Endodermal cell (in vitro differentiated cells): ENCODE measurements around the gene CREBBP. TPM values are rescaled to one million over a fixed set of nuclear protein-coding genes. Genes with fewer than 3 reads are reported as not detected.

Source experiments
- DNase-seq: peaks from one replicate; pipeline ENCODE4 v3.0.0-alpha.2; 2017
- H3K27ac ChIP-seq: 2 replicates; pipeline ENCODE4 v1.5.1; 2013; ENCODE audit warnings: mild to moderate bottlenecking, low read depth, low read length, moderate library complexity
- H3K27me3 ChIP-seq: 2 replicates; pipeline ENCODE4 v1.6.1; 2013; ENCODE audit warnings: mild to moderate bottlenecking, low read length, moderate library complexity; ENCODE audit not compliant: insufficient read depth, control insufficient read depth, poor library complexity, severe bottlenecking
- H3K36me3 ChIP-seq: 2 replicates; pipeline ENCODE4 v1.7.0; 2013; ENCODE audit warnings: mild to moderate bottlenecking, low read length, moderate library complexity; ENCODE audit not compliant: control insufficient read depth, insufficient read depth
- H3K4me1 ChIP-seq: one replicate; pipeline ENCODE4 v1.7.0; 2013; ENCODE audit warnings: low read length; ENCODE audit not compliant: control insufficient read depth, insufficient read depth
- H3K4me3 ChIP-seq: 2 replicates; pipeline ENCODE4 v1.5.1; 2013; ENCODE audit warnings: mild to moderate bottlenecking, low read length, moderate library complexity
- H3K9ac ChIP-seq: 2 replicates; pipeline ENCODE4 v1.6.1; 2013; ENCODE audit warnings: mild to moderate bottlenecking, low read length, moderate library complexity; ENCODE audit not compliant: poor library complexity, severe bottlenecking; ENCODE audit errors: extremely low read depth
- H3K9me3 ChIP-seq: 2 replicates; pipeline ENCODE4 v1.6.1; 2013; ENCODE audit warnings: mild to moderate bottlenecking, low read length, moderate library complexity; ENCODE audit not compliant: control insufficient read depth
- H3K27ac Mint-ChIP-seq: 2 replicates; pipeline ENCODE4 v1.8.0; 2020; ENCODE audit warnings: mixed read lengths
- H3K27me3 Mint-ChIP-seq: 2 replicates; pipeline ENCODE4 v1.8.0; 2021; ENCODE audit warnings: mild to moderate bottlenecking, mixed read lengths; ENCODE audit not compliant: insufficient read depth
- H3K36me3 Mint-ChIP-seq: 2 replicates; pipeline ENCODE4 v1.8.0; 2020; ENCODE audit warnings: low read depth, mixed read lengths
- H3K4me1 Mint-ChIP-seq: 2 replicates; pipeline ENCODE4 v1.8.0; 2020; ENCODE audit warnings: mixed read lengths
- H3K4me3 Mint-ChIP-seq: 2 replicates; pipeline ENCODE4 v1.8.0; 2020; ENCODE audit warnings: mild to moderate bottlenecking, moderate library complexity, mixed read lengths
- H3K9me3 Mint-ChIP-seq: 2 replicates; pipeline ENCODE4 v1.8.0; 2020; ENCODE audit warnings: mild to moderate bottlenecking, mixed read lengths
- WGBS, 2 experiments: methylation state at CpG; one replicate each; pipeline versions ENCODE4 v1.1.5 to v1.1.7; 2013; ENCODE audit warnings: missing lambda C conversion rate in 2 of 2, mixed read lengths in 1 of 2; ENCODE audit not compliant: insufficient coverage in 1 of 2, insufficient read length in 1 of 2; 5-methylcytosine and 5-hydroxymethylcytosine counted together
- total RNA-seq, 2 donors: library from RNA; stranded (reverse); fragmentation: NEBNext Ultra II Directional in 1 of 2; extraction: Animal tissue kit (Norgen Biotek cat#: 25700) in 1 of 2; gene quantifications; 2 replicates in 1 of 2; 3 replicates in 1 of 2; pipeline ENCODE4 v1.2.1, GENCODE V29; 2021
- TF ChIP-seq, protein P1 (sequence below): fragments of 200-600 bp; sonication (generic); conservative IDR thresholded peaks from 2 replicates; pipeline ENCODE4 v1.5.0; 2021; ENCODE audit warnings: antibody characterized with exemption, mild to moderate bottlenecking

CREBBP gene
- total RNA-seq, 2 donors from 2014 or later = 71.1 to 103 TPM

DNA sequence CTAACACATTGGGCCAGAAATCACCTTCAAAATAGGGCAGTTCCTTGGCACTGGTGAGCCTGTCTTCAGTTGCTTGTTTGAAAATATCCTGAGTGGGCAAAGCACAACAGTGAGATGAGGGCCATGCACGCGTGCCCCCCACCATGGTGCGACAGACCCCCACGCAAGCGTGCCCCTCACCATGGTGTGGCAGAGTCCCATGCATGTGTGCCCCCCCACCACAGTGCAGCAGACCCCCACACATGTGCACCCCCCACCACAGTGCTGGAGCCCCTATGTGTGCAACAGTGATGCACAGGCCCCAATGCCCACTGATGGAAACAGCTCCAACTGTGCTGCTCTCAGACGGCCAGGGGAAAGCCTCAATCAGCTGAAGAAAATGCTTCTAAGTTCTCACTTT lies 144.4 kb downstream of the CREBBP start:
- Mint-ChIP-seq H3K27me3 (no peaks in the 10 kb centered on the region), H3K36me3 (peaks cover 82% of the 10 kb centered on the region), H3K9me3 (peaks cover 5% of the 10 kb centered on the region), H3K4me3 (no peak overlapping the region), H3K4me1 (peaks cover 28% of the 10 kb centered on the region), H3K27ac (peak overlapping the region; percentile 68)
- 90 to 97% methylated on average over 2 to 4 of the region's 6 CpGs for WGBS, 2 experiments
- Histone ChIP-seq H3K27ac (no peak overlapping the region), H3K27me3 (no peaks in the 10 kb centered on the region), H3K9me3 (no peaks in the 10 kb centered on the region), H3K36me3 (peaks cover 83% of the 10 kb centered on the region), H3K9ac (no peak overlapping the region), H3K4me1 (peaks cover 5% of the 10 kb centered on the region), H3K4me3 (no peak overlapping the region)
- DNase-seq = no peak
- TF ChIP-seq, protein P1, sequence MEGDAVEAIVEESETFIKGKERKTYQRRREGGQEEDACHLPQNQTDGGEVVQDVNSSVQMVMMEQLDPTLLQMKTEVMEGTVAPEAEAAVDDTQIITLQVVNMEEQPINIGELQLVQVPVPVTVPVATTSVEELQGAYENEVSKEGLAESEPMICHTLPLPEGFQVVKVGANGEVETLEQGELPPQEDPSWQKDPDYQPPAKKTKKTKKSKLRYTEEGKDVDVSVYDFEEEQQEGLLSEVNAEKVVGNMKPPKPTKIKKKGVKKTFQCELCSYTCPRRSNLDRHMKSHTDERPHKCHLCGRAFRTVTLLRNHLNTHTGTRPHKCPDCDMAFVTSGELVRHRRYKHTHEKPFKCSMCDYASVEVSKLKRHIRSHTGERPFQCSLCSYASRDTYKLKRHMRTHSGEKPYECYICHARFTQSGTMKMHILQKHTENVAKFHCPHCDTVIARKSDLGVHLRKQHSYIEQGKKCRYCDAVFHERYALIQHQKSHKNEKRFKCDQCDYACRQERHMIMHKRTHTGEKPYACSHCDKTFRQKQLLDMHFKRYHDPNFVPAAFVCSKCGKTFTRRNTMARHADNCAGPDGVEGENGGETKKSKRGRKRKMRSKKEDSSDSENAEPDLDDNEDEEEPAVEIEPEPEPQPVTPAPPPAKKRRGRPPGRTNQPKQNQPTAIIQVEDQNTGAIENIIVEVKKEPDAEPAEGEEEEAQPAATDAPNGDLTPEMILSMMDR = no peak

DNA sequence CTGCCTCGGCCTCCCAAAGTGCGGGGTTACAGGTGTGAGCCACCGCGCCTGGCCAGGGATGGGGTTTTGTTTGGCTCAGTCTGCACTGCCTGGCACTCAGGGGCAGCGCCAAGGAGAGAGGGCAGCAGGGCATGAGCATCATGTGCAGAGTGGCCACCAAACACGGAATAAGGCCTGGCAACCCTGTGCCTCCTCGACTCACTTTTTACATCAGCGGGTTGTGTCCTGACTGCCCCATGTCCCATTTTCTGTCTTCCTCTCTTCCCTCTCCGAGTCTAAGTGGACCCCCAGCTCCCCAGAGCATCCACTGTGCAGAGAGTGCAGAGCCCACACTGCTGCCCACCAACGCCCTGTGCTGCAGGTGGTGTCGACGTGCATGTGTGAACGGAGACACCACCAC lies 145.0 kb downstream of the CREBBP start:
- Histone ChIP-seq H3K36me3 (peaks cover 80% of the 10 kb centered on the region), H3K4me3 (no peak overlapping the region), H3K27me3 (no peaks in the 10 kb centered on the region), H3K9ac (no peak overlapping the region), H3K4me1 (peaks cover 5% of the 10 kb centered on the region), H3K9me3 (no peaks in the 10 kb centered on the region), H3K27ac (no peak overlapping the region)
- H3K27ac Mint-ChIP-seq = peak overlapping the region; percentile 68
- peaks cover 83% of the 10 kb centered on the region for H3K36me3 Mint-ChIP-seq
- H3K27me3 Mint-ChIP-seq = no peaks in the 10 kb centered on the region
- H3K4me1 Mint-ChIP-seq = peaks cover 28% of the 10 kb centered on the region
- H3K9me3 Mint-ChIP-seq = peaks cover 5% of the 10 kb centered on the region
- no peak for DNase-seq
- WGBS, 2 experiments = 91 to 94% methylated on average over 9 to 13 of the region's 13 CpGs
- H3K4me3 Mint-ChIP-seq = no peak overlapping the region
- TF ChIP-seq, protein P1 = no peak

DNA sequence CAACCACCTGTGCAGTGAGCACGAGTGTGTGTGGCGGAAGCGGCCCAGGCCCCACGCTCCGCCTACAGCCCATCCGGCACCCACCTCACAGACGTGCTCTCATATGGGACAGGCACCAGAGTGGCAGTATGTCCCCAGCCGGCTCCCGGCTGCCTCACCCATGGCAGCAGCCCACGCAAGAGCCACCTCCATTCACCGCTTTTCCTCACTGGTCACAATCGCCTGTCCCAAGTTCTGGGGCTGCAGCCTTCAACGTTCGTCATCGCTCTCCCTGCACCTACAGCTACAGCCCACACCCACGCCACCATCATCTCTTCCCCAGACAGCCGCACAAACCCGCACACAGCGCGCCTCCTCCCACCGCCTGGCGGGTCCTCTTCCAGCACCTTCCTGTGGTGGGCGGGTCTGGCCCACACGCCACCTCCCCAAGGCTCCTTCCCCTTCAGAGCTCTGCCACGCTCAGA lies 145.7 kb downstream of the CREBBP start:
- Mint-ChIP-seq H3K4me3 (no peak overlapping the region), H3K27ac (peak overlapping the region; percentile 55), H3K36me3 (peaks cover 84% of the 10 kb centered on the region), H3K27me3 (no peaks in the 10 kb centered on the region), H3K4me1 (peaks cover 28% of the 10 kb centered on the region), H3K9me3 (peaks cover 5% of the 10 kb centered on the region)
- H3K9ac ChIP-seq = no peak overlapping the region
- H3K36me3 ChIP-seq = peaks cover 81% of the 10 kb centered on the region
- H3K4me1 ChIP-seq = peaks cover 5% of the 10 kb centered on the region
- no peak overlapping the region for H3K4me3 ChIP-seq
- no peaks in the 10 kb centered on the region for H3K27me3 ChIP-seq
- 98 to 99% methylated on average over 16 to 25 of the region's 25 CpGs for WGBS, 2 experiments
- TF ChIP-seq, protein P1 = no peak
- DNase-seq = no peak
- H3K9me3 ChIP-seq = no peaks in the 10 kb centered on the region
- H3K27ac ChIP-seq = no peak overlapping the region
